RWPE2 (cell line): ENCODE results near the gene BMI1.

Experiments used
- ATAC-seq: fragments of 200-7000 bp; cut with Tn5 transposase; 3 replicates; pipeline ENCODE4 v1.9.1; 2021; ENCODE audit warnings: low read depth
- DNase-seq: peaks from one replicate; pipeline ENCODE4 v3.0.0-alpha.2; 2020; ENCODE audit warnings: low spot score
- H3K27ac ChIP-seq: fragments of 450-650 bp; 2 replicates; pipeline ENCODE4 v1.5.1; 2017; ENCODE audit warnings: mild to moderate bottlenecking; ENCODE audit not compliant: poor library complexity, severe bottlenecking
- H3K27me3 ChIP-seq: fragments of 250-450 bp; sonication (Bioruptor Pico); 2 replicates; pipeline ENCODE4 v1.5.1; 2021; ENCODE audit warnings: mild to moderate bottlenecking, moderate library complexity; ENCODE audit not compliant: insufficient read depth, poor library complexity, severe bottlenecking
- H3K36me3 ChIP-seq: fragments of 250-450 bp; sonication (Bioruptor Pico); 2 replicates; pipeline ENCODE4 v1.5.1; 2020; ENCODE audit warnings: low read depth, mild to moderate bottlenecking, moderate library complexity
- H3K4me1 ChIP-seq: fragments of 250-450 bp; sonication (Bioruptor Pico); 2 replicates; pipeline ENCODE4 v1.5.1; 2021; ENCODE audit warnings: mild to moderate bottlenecking, moderate library complexity; ENCODE audit not compliant: insufficient read depth, poor library complexity, severe bottlenecking
- H3K4me3 ChIP-seq: fragments of 250-450 bp; sonication (Bioruptor Pico); 2 replicates; pipeline ENCODE4 v1.5.1; 2021; ENCODE audit warnings: mild to moderate bottlenecking, moderate library complexity; ENCODE audit not compliant: severe bottlenecking
- H3K9me3 ChIP-seq: fragments of 250-450 bp; sonication (Bioruptor Pico); 2 replicates; pipeline ENCODE4 v1.5.1; 2021; ENCODE audit warnings: mild to moderate bottlenecking, moderate library complexity; ENCODE audit not compliant: severe bottlenecking
- CTCF ChIP-seq: fragments of 450-650 bp; IDR thresholded peaks from one replicate; pipeline ENCODE4 v1.5.1; 2017; ENCODE audit warnings: mild to moderate bottlenecking, moderate library complexity; ENCODE audit not compliant: poor library complexity, severe bottlenecking

Gene BMI1

DNA sequence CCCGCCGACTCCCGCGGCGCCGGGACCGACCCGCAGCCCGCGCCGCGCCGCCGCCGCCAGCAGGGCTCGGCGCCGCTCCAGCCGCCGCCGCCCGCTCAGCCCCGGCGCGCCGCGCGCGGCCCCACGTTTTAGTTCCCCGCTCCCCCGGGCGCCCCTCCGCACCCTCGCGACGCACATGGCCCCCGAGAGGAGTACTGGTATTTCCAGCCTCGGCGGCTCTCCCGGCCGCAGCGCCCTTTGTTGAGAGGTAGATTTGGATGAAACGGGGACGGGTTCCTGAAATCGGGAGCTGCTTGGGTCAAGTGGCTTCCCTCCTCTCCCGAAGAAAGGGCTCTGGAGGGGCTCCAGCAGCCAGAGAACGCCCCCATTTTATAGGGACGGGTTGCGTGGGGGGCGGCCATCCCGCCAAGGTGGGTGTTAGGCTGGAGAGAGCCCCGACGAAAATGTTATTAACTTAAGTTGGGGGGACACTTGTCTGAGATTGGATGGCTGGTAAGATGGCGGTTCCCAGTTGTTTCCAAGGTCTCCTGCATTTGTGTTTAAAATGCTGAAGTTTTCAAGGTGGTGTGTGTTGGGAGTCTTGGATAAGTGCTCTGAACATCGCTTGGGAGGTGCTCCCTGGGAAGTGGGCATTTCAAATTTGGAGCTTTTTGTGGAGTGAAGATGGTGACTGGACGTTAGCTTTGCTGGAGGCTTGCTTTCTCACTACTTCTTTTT lies 1.2 kb downstream of the BMI1 start:
- H3K36me3 ChIP-seq: peaks cover 9% of the 10 kb centered on the region
- H3K4me1 ChIP-seq: peaks cover 23% of the 10 kb centered on the region
- DNase-seq (no peak), ATAC-seq (no peak)
- peak overlapping the region; percentile 93 for H3K4me3 ChIP-seq
- H3K27me3 ChIP-seq: peaks cover 33% of the 10 kb centered on the region
- TF ChIP-seq CTCF: no peak
- no peak overlapping the region for H3K27ac ChIP-seq
- H3K9me3 ChIP-seq: no peaks in the 10 kb centered on the region

GRCh38 chr10:22322641-22323160 lies 1.8 kb downstream of the BMI1 start:
- H3K27me3 ChIP-seq: peaks cover 33% of the 10 kb centered on the region
- H3K36me3 ChIP-seq: peaks cover 15% of the 10 kb centered on the region
- H3K9me3 ChIP-seq: no peaks in the 10 kb centered on the region
- no peak for DNase-seq
- ATAC-seq: no peak
- peak overlapping the region; percentile 93 for H3K4me3 ChIP-seq
- TF ChIP-seq CTCF: no peak
- peaks cover 17% of the 10 kb centered on the region for H3K4me1 ChIP-seq
- H3K27ac ChIP-seq: no peak overlapping the region

- H3K27me3 ChIP-seq: peaks cover 33% of the 10 kb centered on the region
- peaks cover 12% of the 10 kb centered on the region for H3K4me1 ChIP-seq
- H3K36me3 ChIP-seq: peaks cover 26% of the 10 kb centered on the region
- no peak for TF ChIP-seq CTCF
- ATAC-seq (no peak), DNase-seq (no peak)
- H3K27ac ChIP-seq: no peak overlapping the region
- no peaks in the 10 kb centered on the region for H3K9me3 ChIP-seq
- H3K4me3 ChIP-seq: no peak overlapping the region
These were observed 2.8 kb downstream of the BMI1 start for GRCh38 chr10:22323538-22324305.

GRCh38 chr10:22324413-22324812 lies 3.5 kb downstream of the BMI1 start:
- TF ChIP-seq CTCF: no peak
- no peak overlapping the region for H3K4me3 ChIP-seq
- DNase-seq: no peak
- no peak overlapping the region for H3K27ac ChIP-seq
- H3K9me3 ChIP-seq: no peaks in the 10 kb centered on the region
- peaks cover 33% of the 10 kb centered on the region for H3K36me3 ChIP-seq
- no peak for ATAC-seq
- peaks cover 12% of the 10 kb centered on the region for H3K4me1 ChIP-seq
- peaks cover 33% of the 10 kb centered on the region for H3K27me3 ChIP-seq
